MM.1S (cell line): ENCODE results near the gene TTYH3.
"Not testable (repeated sequence)": the region's sequence is repeated elsewhere in the genome, so short reads cannot be mapped to it uniquely, and the experiment has no call there.

ENCODE experiments used
- DNase-seq: peaks from one replicate; pipeline ENCODE4 v3.0.0-alpha.2; 2015
- H2AFZ ChIP-seq: fragments of 300-600 bp; sonication (generic); 2 replicates; pipeline ENCODE4 v1.6.0; 2016; ENCODE audit warnings: antibody characterized with exemption, low read length
- H3F3A ChIP-seq: fragments of 300-600 bp; sonication (generic); 2 replicates; pipeline ENCODE4 v1.6.1; 2016; ENCODE audit warnings: mild to moderate bottlenecking, antibody characterized with exemption, low read length, moderate library complexity, mixed read lengths; ENCODE audit not compliant: insufficient read depth
- H3K27ac ChIP-seq: fragments of 300-600 bp; sonication (generic); 2 replicates; pipeline ENCODE4 v1.5.1; 2016; ENCODE audit warnings: mild to moderate bottlenecking, low read length
- H3K27me3 ChIP-seq: fragments of 300-600 bp; sonication (generic); replicated peaks from 2 replicates; pipeline ENCODE4 v1.6.0; 2016; ENCODE audit warnings: low read length; ENCODE audit not compliant: insufficient read depth
- H3K36me3 ChIP-seq: fragments of 300-600 bp; sonication (generic); replicated peaks from 2 replicates; pipeline ENCODE4 v1.6.1; 2016; ENCODE audit warnings: mild to moderate bottlenecking, low read length, mixed read lengths; ENCODE audit not compliant: insufficient read depth
- H3K4me1 ChIP-seq: fragments of 300-600 bp; sonication (generic); 2 replicates; pipeline ENCODE4 v1.6.1; 2016; ENCODE audit warnings: low read length, mixed read lengths
- H3K4me2 ChIP-seq: fragments of 300-600 bp; sonication (generic); 2 replicates; pipeline ENCODE4 v1.6.0; 2016; ENCODE audit warnings: low read depth, low read length
- H3K4me3 ChIP-seq: fragments of 300-600 bp; sonication (generic); 2 replicates; pipeline ENCODE4 v1.5.1; 2016; ENCODE audit warnings: low read length, mixed read lengths
- H3K79me2 ChIP-seq: fragments of 300-600 bp; sonication (generic); 2 replicates; pipeline ENCODE4 v1.6.1; 2016; ENCODE audit warnings: mixed run types, low read length, mixed read lengths
- H3K9ac ChIP-seq: fragments of 300-600 bp; sonication (generic); 2 replicates; pipeline ENCODE4 v1.6.1; 2016; ENCODE audit warnings: low read length, mixed read lengths
- H3K9me2 ChIP-seq: fragments of 300-600 bp; sonication (generic); replicated peaks from 2 replicates; pipeline ENCODE4 v1.6.1; 2016; ENCODE audit warnings: mild to moderate bottlenecking, low read length, mixed read lengths; ENCODE audit not compliant: insufficient read depth
- H3K9me3 ChIP-seq: fragments of 300-600 bp; sonication (generic); replicated peaks from 2 replicates; pipeline ENCODE4 v1.6.1; 2016; ENCODE audit warnings: mild to moderate bottlenecking, low read length, mixed read lengths; ENCODE audit not compliant: insufficient read depth
- H4K20me1 ChIP-seq: fragments of 300-600 bp; sonication (generic); 2 replicates; pipeline ENCODE4 v1.6.1; 2016; ENCODE audit warnings: mild to moderate bottlenecking, low read length, moderate library complexity, mixed read lengths; ENCODE audit not compliant: insufficient read depth
- CTCF ChIP-seq: fragments of 300-600 bp; sonication (generic); IDR thresholded peaks from 2 replicates; pipeline ENCODE4 v1.5.1; 2016; ENCODE audit warnings: antibody characterized with exemption, low read length, mixed read lengths
- EZH2 ChIP-seq: fragments of 300-600 bp; sonication (generic); optimal IDR thresholded peaks from 2 replicates; pipeline ENCODE3; 2017; ENCODE audit warnings: low read depth, mild to moderate bottlenecking, antibody characterized with exemption, low read length, mixed read lengths
- EZH2phosphoT487 ChIP-seq: fragments of 300-600 bp; sonication (generic); IDR thresholded peaks from 2 replicates; pipeline ENCODE4 v1.6.1; 2018; ENCODE audit warnings: antibody characterized with exemption, low read length

TTYH3 gene

DNA sequence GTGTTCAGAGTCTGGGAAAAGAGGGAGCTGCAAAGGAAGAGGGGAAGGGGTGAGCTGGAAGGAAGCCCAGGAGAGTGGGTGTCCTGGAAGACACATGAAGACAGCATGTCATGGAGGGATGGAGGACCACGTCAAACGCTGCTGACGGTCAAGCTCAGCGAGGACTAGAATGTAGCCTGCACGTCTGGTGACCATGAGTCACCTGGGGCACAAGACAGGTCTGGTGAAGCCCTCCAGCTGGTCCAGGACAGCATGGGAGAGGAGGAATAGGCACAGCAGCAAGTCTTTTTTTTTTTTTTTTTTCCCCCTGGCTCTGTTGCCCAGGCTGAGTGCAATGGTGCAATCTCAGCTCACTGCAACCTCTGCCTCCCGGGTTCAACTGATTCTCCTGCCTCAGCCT lies 36.6 kb downstream of the TTYH3 start:
- no peaks in the 10 kb centered on the region for H3F3A ChIP-seq
- no peak overlapping the region for H3K27ac ChIP-seq
- H3K79me2 ChIP-seq = no peaks in the 10 kb centered on the region
- H3K4me2 ChIP-seq = no peak overlapping the region
- no peaks in the 10 kb centered on the region for H3K9me3 ChIP-seq
- no peaks in the 10 kb centered on the region for H3K36me3 ChIP-seq
- no peaks in the 10 kb centered on the region for H4K20me1 ChIP-seq
- H3K9me2 ChIP-seq = no peaks in the 10 kb centered on the region
- no peak for DNase-seq
- no peak for TF ChIP-seq CTCF
- H3K9ac ChIP-seq = no peak overlapping the region
- peaks cover 50% of the 10 kb centered on the region for H3K27me3 ChIP-seq
- H3K4me1 ChIP-seq = no peaks in the 10 kb centered on the region
- no peak overlapping the region for H2AFZ ChIP-seq
- H3K4me3 ChIP-seq = no peak overlapping the region

GRCh38 chr7:2670171-2670570 lies 38.4 kb downstream of the TTYH3 start:
- no peak overlapping the region for H2AFZ ChIP-seq
- DNase-seq = no peak
- TF ChIP-seq EZH2phosphoT487 = no peak
- TF ChIP-seq CTCF = no peak
- no peak for TF ChIP-seq EZH2
- no peaks in the 10 kb centered on the region for H3K36me3 ChIP-seq
- no peak overlapping the region for H3K27ac ChIP-seq
- H3K9ac ChIP-seq = no peak overlapping the region
- no peaks in the 10 kb centered on the region for H3K79me2 ChIP-seq
- H4K20me1 ChIP-seq = no peaks in the 10 kb centered on the region
- H3K4me2 ChIP-seq = no peak overlapping the region
- no peaks in the 10 kb centered on the region for H3F3A ChIP-seq
- H3K4me3 ChIP-seq = no peak overlapping the region
- no peaks in the 10 kb centered on the region for H3K4me1 ChIP-seq
- no peaks in the 10 kb centered on the region for H3K9me3 ChIP-seq
- H3K9me2 ChIP-seq = no peaks in the 10 kb centered on the region
- peaks cover 55% of the 10 kb centered on the region for H3K27me3 ChIP-seq

- Histone ChIP-seq H3K27ac (no peak overlapping the region), H3K79me2 (no peaks in the 10 kb centered on the region), H3K27me3 (peaks cover 54% of the 10 kb centered on the region), H3K4me2 (peak overlapping the region; percentile 13; the same call in 1 of the 2 replicates), H3K36me3 (no peaks in the 10 kb centered on the region), H3K4me3 (no peak overlapping the region), H3K9me3 (no peaks in the 10 kb centered on the region), H3K4me1 (no peaks in the 10 kb centered on the region), H3K9ac (no peak overlapping the region), H3K9me2 (no peaks in the 10 kb centered on the region), H3F3A (no peaks in the 10 kb centered on the region), H4K20me1 (no peaks in the 10 kb centered on the region), H2AFZ (no peak overlapping the region)
- DNase-seq = peak; percentile 58
- TF ChIP-seq EZH2 (no peak), EZH2phosphoT487 (no peak), CTCF (peak; percentile 81)
Measured at GRCh38 chr7:2670720-2671391, 39.1 kb downstream of the TTYH3 start.

- H3K27ac ChIP-seq, H3K4me1 ChIP-seq, H3K9ac ChIP-seq, H2AFZ ChIP-seq, DNase-seq, H3K36me3 ChIP-seq, H3K9me2 ChIP-seq, H3K9me3 ChIP-seq, H3K4me3 ChIP-seq, H3K79me2 ChIP-seq, H3F3A ChIP-seq, H3K4me2 ChIP-seq, H4K20me1 ChIP-seq: not testable (repeated sequence)
- peaks cover 37% of the 10 kb centered on the region for H3K27me3 ChIP-seq
Measured at GRCh38 chr7:2673214-2673613, 41.4 kb downstream of the TTYH3 start.
